HepG2 (cell line): Measurements from ENCODE around the gene SLC27A2. TPM values are rescaled to one million over a fixed set of nuclear protein-coding genes. Genes with fewer than 3 reads are reported as not detected.

Experiments
- ARID5B ChIP-seq: IDR thresholded peaks from 2 replicates; pipeline ENCODE4 v1.4.0; 2020; ENCODE audit warnings: mild to moderate bottlenecking, missing genetic modification reagents
- FOXA3 ChIP-seq: IDR thresholded peaks from 2 replicates; pipeline ENCODE4 v1.6.1; 2016; ENCODE audit warnings: missing genetic modification reagents, missing compliant biosample characterization
- MAF1 ChIP-seq: sonication (generic); formaldehyde crosslinking; IDR thresholded peaks from 2 replicates; pipeline ENCODE4 v1.5.0; 2020; ENCODE audit warnings: missing genetic modification reagents, borderline replicate concordance
- PAXIP1 ChIP-seq: sonication (generic); formaldehyde crosslinking; conservative IDR thresholded peaks from 2 replicates; pipeline ENCODE4 v1.4.0; 2020; ENCODE audit warnings: mild to moderate bottlenecking, missing genetic modification reagents, moderate library complexity
- PITX1 ChIP-seq: sonication (generic); formaldehyde crosslinking; IDR thresholded peaks from 2 replicates; pipeline ENCODE4 v1.5.1; 2020; ENCODE audit warnings: mild to moderate bottlenecking, missing genetic modification reagents
- PRDM4 ChIP-seq: sonication (generic); formaldehyde crosslinking; IDR thresholded peaks from 2 replicates; pipeline ENCODE4 v1.9.0; 2021; ENCODE audit warnings: missing genetic modification reagents, borderline replicate concordance
- REPIN1 ChIP-seq: sonication (generic); formaldehyde crosslinking; IDR thresholded peaks from 2 replicates; pipeline ENCODE4 v1.8.0; 2022; ENCODE audit warnings: missing genetic modification reagents, low read depth, mild to moderate bottlenecking, borderline replicate concordance
- RFXAP ChIP-seq: sonication (generic); formaldehyde crosslinking; IDR thresholded peaks from 2 replicates; pipeline ENCODE4 v1.4.0; 2020; ENCODE audit warnings: missing genetic modification reagents, borderline replicate concordance
- RXRA ChIP-seq: sonication (generic); formaldehyde crosslinking; IDR thresholded peaks from 2 replicates; pipeline ENCODE4 v1.5.1; 2020; ENCODE audit warnings: missing genetic modification reagents
- SALL1 ChIP-seq: sonication (generic); formaldehyde crosslinking; IDR thresholded peaks from 2 replicates; pipeline ENCODE4 v1.8.0; 2022; ENCODE audit warnings: mild to moderate bottlenecking, missing genetic modification reagents
- YEATS4 ChIP-seq: sonication (generic); formaldehyde crosslinking; IDR thresholded peaks from 2 replicates; pipeline ENCODE4 v1.4.0; 2020; ENCODE audit warnings: missing genetic modification reagents, borderline replicate concordance
- ZBTB7B ChIP-seq: sonication (generic); formaldehyde crosslinking; IDR thresholded peaks from 2 replicates; pipeline ENCODE4 v1.4.0; 2020; ENCODE audit warnings: missing genetic modification reagents
- ZNF329 ChIP-seq: sonication (generic); formaldehyde crosslinking; IDR thresholded peaks from 2 replicates; pipeline ENCODE4 v1.9.0; 2021; ENCODE audit warnings: low read depth, mild to moderate bottlenecking, missing genetic modification reagents
- ZNF546 ChIP-seq: sonication (generic); formaldehyde crosslinking; conservative IDR thresholded peaks from 2 replicates; pipeline ENCODE4 v1.8.1; 2023; ENCODE audit warnings: mild to moderate bottlenecking, missing genetic modification reagents
- polyA plus RNA-seq, 8 experiments: library from polyadenylated mRNA; depleted of rRNA in 3 of 8; stranded (reverse) in 7 of 8; unstranded in 1 of 8; fragments of >200 nt; fragmentation: Illumina TruSeq in 4 of 8; extraction: Trizol in 4 of 8; gene quantifications; 2 replicates each; pipeline versions ENCODE4 v1.2.1 to v1.2.3, GENCODE V29; 2011 to 2016; ENCODE audit warnings: low read depth in 4 of 8, missing spikeins in 1 of 8, mixed read lengths in 1 of 8; ENCODE audit not compliant: insufficient read depth in 1 of 8
- total RNA-seq, 5 experiments: library from RNA; depleted of rRNA; stranded (reverse); fragments of >200 nt; fragmentation: Illumina TruSeq; extraction: Trizol; gene quantifications; 2 replicates each; pipeline ENCODE4 v1.2.3, GENCODE V29; 2016; ENCODE audit warnings: low read depth in 1 of 5
- TF ChIP-seq, protein P1 (sequence below): IDR thresholded peaks from 2 replicates; pipeline ENCODE4 v1.6.1; 2012; ENCODE audit warnings: inconsistent platforms

Gene SLC27A2
- total and polyA plus RNA-seq, 2 of the 13 experiments (the other 11 are each of a cell fraction or from before 2014, with no cell fraction given): 14.6 to 23.4 TPM

- TF ChIP-seq ARID5B (CRISPR knock-in tag): peak; percentile 61
- peak; percentile 34; the same call in 1 of the 2 replicates for TF ChIP-seq SALL1
- TF ChIP-seq, protein P1, sequence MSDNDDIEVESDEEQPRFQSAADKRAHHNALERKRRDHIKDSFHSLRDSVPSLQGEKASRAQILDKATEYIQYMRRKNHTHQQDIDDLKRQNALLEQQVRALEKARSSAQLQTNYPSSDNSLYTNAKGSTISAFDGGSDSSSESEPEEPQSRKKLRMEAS: no peak
- TF ChIP-seq YEATS4 (CRISPR knock-in tag): no peak
- no peak for TF ChIP-seq ZNF546
- no peak for TF ChIP-seq RFXAP (CRISPR knock-in tag)
- no peak for TF ChIP-seq REPIN1 (CRISPR knock-in tag)
- no peak for TF ChIP-seq PRDM4 (CRISPR knock-in tag)
- TF ChIP-seq PITX1: peak; percentile 71; the same call in 1 of the 2 replicates
- 0 out of 2 replicates have a peak, but pooled peaks have one; percentile 27 for TF ChIP-seq PAXIP1 (CRISPR knock-in tag)
- no peak for TF ChIP-seq RXRA (CRISPR knock-in tag)
- no peak for TF ChIP-seq ZNF329 (CRISPR knock-in tag)
- no peak for TF ChIP-seq MAF1 (CRISPR knock-in tag)
- peak; percentile 56 for TF ChIP-seq FOXA3 (CRISPR knock-in tag)
- no peak for TF ChIP-seq ZBTB7B
These were observed 28.6 kb downstream of the SLC27A2 start (continued) for GRCh38 chr15:50210462-50211157.
